Endothelial cell (in vitro differentiated cells): ENCODE data around the gene GAB1. TPM values are rescaled to one million over a fixed set of nuclear protein-coding genes. Genes with fewer than 3 reads are reported as not detected.

ENCODE experiments used
- DNase-seq: peaks from one replicate; pipeline ENCODE4 v3.0.0; 2021; ENCODE audit warnings: low spot score
- H3K27ac Mint-ChIP-seq: one replicate; pipeline ENCODE4 v1.8.0; 2021; ENCODE audit warnings: mixed read lengths, inconsistent platforms; ENCODE audit not compliant: unreplicated experiment
- H3K27me3 Mint-ChIP-seq: one replicate; pipeline ENCODE4 v1.8.0; 2021; ENCODE audit warnings: mild to moderate bottlenecking, moderate library complexity, mixed read lengths, inconsistent platforms; ENCODE audit not compliant: unreplicated experiment
- H3K36me3 Mint-ChIP-seq: one replicate; pipeline ENCODE4 v1.8.0; 2021; ENCODE audit warnings: mild to moderate bottlenecking, low read depth, mixed read lengths, inconsistent platforms; ENCODE audit not compliant: unreplicated experiment
- H3K4me1 Mint-ChIP-seq: one replicate; pipeline ENCODE4 v1.8.0; 2021; ENCODE audit warnings: mild to moderate bottlenecking, mixed read lengths, inconsistent platforms; ENCODE audit not compliant: unreplicated experiment
- H3K4me3 Mint-ChIP-seq: one replicate; pipeline ENCODE4 v1.8.0; 2021; ENCODE audit warnings: mild to moderate bottlenecking, mixed read lengths, inconsistent platforms; ENCODE audit not compliant: unreplicated experiment
- H3K9me3 Mint-ChIP-seq: one replicate; pipeline ENCODE4 v1.8.0; 2021; ENCODE audit warnings: mixed read lengths, inconsistent platforms; ENCODE audit not compliant: unreplicated experiment
- CTCF ChIP-seq: fragments of 200-600 bp; sonication (generic); IDR thresholded peaks from one replicate; pipeline ENCODE4 v1.5.0; 2021; ENCODE audit warnings: antibody characterized with exemption; ENCODE audit not compliant: unreplicated experiment
- total RNA-seq: library from RNA; stranded (reverse); fragmentation: NEBNext Ultra II Directional; extraction: Animal tissue kit (Norgen Biotek cat#: 25700); gene quantifications from one replicate; pipeline ENCODE4 v1.2.1, GENCODE V29; 2021; ENCODE audit not compliant: unreplicated experiment

The GAB1 gene
- total RNA-seq, 1 donor from 2014 or later, result 51.8 TPM

- Mint-ChIP-seq H3K4me3 (no peak overlapping the region), H3K27ac (no peak overlapping the region), H3K9me3 (no peaks in the 10 kb centered on the region), H3K27me3 (peaks cover 1% of the 10 kb centered on the region), H3K36me3 (no peaks in the 10 kb centered on the region), H3K4me1 (no peaks in the 10 kb centered on the region)
- TF ChIP-seq CTCF, result no peak
- no peak for DNase-seq
These were observed 34.1 kb upstream of the GAB1 start for GRCh38 chr4:143302536-143302935.

- TF ChIP-seq CTCF, result no peak
- H3K4me1 Mint-ChIP-seq, result peaks cover 3% of the 10 kb centered on the region
- no peaks in the 10 kb centered on the region for H3K9me3 Mint-ChIP-seq
- no peak overlapping the region for H3K27ac Mint-ChIP-seq
- no peaks in the 10 kb centered on the region for H3K27me3 Mint-ChIP-seq
- DNase-seq, result no peak
- H3K4me3 Mint-ChIP-seq, result no peak overlapping the region
- no peaks in the 10 kb centered on the region for H3K36me3 Mint-ChIP-seq
These were observed 29.9 kb upstream of the GAB1 start for GRCh38 chr4:143306788-143307187.

- Mint-ChIP-seq H3K4me1 (peaks cover 3% of the 10 kb centered on the region), H3K27ac (no peak overlapping the region), H3K36me3 (no peaks in the 10 kb centered on the region), H3K4me3 (no peak overlapping the region), H3K27me3 (peaks cover 1% of the 10 kb centered on the region), H3K9me3 (no peaks in the 10 kb centered on the region)
- no peak for DNase-seq
- no peak for TF ChIP-seq CTCF
These were observed 29.1 kb upstream of the GAB1 start for GRCh38 chr4:143307531-143307930.

GRCh38 chr4:143308377-143308776, 28.3 kb upstream of the GAB1 start:
- Mint-ChIP-seq H3K36me3 (no peaks in the 10 kb centered on the region), H3K4me3 (no peak overlapping the region), H3K4me1 (peaks cover 3% of the 10 kb centered on the region), H3K9me3 (no peaks in the 10 kb centered on the region), H3K27me3 (peaks cover 3% of the 10 kb centered on the region), H3K27ac (no peak overlapping the region)
- DNase-seq, result no peak
- TF ChIP-seq CTCF, result no peak

GRCh38 chr4:143311924-143312323, 24.8 kb upstream of the GAB1 start:
- DNase-seq, result no peak
- no peaks in the 10 kb centered on the region for H3K36me3 Mint-ChIP-seq
- H3K27me3 Mint-ChIP-seq, result peaks cover 3% of the 10 kb centered on the region
- no peak overlapping the region for H3K27ac Mint-ChIP-seq
- peaks cover 10% of the 10 kb centered on the region for H3K4me1 Mint-ChIP-seq
- no peak overlapping the region for H3K4me3 Mint-ChIP-seq
- H3K9me3 Mint-ChIP-seq, result no peaks in the 10 kb centered on the region
- TF ChIP-seq CTCF, result no peak
